C4-2B (cell line): Measurements from ENCODE around the gene CDK14.

Source experiments
- H3K27ac ChIP-seq: fragments of 450-650 bp; 2 replicates; pipeline ENCODE4 v1.5.1; 2017
- ZFX ChIP-seq: fragments of 450-650 bp; IDR thresholded peaks from 2 replicates; pipeline ENCODE4 v1.6.1; 2017
- TF ChIP-seq, protein P1 (sequence below): fragments of 450-650 bp; conservative IDR thresholded peaks from 2 replicates; pipeline ENCODE4 v1.5.1; 2017; ENCODE audit warnings: mild to moderate bottlenecking

Gene CDK14

DNA sequence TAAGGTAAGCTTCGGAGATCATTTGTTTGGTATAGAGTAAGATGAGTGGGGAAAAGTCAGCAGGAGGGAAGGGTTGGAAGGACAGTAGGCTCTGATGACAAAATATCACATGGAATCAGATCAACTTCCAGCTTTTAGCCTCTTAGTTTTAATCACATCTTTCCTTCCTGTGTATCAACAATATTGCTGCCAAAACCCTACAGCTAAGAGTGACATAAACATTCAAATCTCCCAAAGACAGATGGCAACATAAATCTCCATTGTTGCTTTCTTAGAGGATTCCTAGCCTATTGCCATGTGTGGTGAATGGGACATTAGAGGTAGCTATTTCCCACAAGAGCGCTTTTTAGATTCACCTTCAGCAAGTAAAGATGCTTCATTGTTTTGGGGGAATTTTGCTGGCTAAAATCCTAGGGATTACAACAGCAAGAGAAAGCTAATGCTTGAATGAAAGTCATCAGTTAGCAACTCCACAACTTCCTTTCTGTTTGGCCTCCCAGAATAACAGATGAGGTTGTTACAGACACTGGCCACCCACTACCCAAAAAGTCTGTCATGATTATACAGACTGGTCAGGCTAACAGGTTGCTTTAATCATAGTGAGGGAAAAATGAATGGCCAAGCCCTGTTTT, 632.9 kb downstream of the CDK14 start:
- TF ChIP-seq, protein P1, sequence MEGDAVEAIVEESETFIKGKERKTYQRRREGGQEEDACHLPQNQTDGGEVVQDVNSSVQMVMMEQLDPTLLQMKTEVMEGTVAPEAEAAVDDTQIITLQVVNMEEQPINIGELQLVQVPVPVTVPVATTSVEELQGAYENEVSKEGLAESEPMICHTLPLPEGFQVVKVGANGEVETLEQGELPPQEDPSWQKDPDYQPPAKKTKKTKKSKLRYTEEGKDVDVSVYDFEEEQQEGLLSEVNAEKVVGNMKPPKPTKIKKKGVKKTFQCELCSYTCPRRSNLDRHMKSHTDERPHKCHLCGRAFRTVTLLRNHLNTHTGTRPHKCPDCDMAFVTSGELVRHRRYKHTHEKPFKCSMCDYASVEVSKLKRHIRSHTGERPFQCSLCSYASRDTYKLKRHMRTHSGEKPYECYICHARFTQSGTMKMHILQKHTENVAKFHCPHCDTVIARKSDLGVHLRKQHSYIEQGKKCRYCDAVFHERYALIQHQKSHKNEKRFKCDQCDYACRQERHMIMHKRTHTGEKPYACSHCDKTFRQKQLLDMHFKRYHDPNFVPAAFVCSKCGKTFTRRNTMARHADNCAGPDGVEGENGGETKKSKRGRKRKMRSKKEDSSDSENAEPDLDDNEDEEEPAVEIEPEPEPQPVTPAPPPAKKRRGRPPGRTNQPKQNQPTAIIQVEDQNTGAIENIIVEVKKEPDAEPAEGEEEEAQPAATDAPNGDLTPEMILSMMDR = no peak
- no peak for TF ChIP-seq ZFX

DNA sequence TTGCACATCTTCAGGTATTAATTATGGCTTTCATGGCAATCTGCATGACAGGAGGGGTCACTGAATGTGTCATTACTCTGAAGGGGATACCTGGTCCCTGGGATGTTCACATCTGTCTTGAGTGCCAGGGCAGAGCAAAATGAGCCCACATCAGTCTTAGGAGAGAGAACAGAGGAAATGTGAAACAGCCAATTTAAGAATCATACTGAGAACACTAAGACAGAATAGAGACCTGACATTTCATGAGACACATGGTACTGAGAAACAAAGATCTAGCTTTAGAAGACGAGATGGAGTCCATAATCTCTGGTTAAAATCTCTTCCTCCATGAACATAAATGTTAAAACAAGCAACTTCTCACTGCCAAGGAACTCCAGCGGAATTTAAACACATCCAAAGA, 634.0 kb downstream of the CDK14 start:
- no peak overlapping the region for H3K27ac ChIP-seq
- TF ChIP-seq, protein P1 = no peak
- TF ChIP-seq ZFX = no peak

More for the DNA sequence above, 632.9 kb downstream of the CDK14 start:
- H3K27ac ChIP-seq = no peak overlapping the region

DNA sequence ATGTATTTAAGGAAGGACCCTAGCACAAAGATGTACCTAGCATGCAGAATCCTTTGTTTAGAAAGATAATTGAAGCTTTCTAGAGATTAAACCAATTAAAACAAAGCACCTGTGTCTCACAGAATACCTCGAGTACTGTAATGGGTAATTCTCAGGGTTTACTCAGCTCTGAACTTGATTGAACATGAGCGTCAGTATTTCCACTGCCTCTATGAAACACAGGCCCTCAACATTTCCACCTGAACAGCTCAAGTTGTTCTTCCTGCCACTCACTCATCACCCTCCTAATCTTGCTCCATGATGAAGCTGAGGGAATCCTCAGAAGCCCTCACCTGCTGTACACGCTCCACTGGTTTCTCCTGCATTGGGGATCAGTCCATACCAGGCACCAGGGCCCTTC, 634.4 kb downstream of the CDK14 start:
- TF ChIP-seq, protein P1 = no peak
- TF ChIP-seq ZFX = no peak
- no peak overlapping the region for H3K27ac ChIP-seq

DNA sequence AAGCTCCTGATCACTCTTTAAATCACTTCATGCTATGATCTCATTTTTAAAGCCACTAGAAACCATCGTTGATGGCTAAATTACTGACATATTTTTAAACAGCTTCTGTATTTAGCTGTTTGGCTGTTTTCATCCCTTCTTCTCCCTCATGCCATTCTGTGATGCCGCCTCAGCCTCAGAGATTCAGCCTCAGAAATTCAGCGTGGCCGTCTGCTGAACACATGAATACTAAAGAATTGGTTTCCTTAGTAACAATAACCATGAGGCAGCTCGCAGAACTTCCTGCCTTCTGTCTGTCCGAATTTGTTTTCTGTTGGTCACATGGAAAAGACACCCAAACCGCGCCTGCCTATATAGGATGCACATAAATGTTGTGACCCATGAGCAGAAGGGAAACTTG, 637.1 kb downstream of the CDK14 start:
- TF ChIP-seq ZFX = no peak
- TF ChIP-seq, protein P1 = no peak
- H3K27ac ChIP-seq = no peak overlapping the region

DNA sequence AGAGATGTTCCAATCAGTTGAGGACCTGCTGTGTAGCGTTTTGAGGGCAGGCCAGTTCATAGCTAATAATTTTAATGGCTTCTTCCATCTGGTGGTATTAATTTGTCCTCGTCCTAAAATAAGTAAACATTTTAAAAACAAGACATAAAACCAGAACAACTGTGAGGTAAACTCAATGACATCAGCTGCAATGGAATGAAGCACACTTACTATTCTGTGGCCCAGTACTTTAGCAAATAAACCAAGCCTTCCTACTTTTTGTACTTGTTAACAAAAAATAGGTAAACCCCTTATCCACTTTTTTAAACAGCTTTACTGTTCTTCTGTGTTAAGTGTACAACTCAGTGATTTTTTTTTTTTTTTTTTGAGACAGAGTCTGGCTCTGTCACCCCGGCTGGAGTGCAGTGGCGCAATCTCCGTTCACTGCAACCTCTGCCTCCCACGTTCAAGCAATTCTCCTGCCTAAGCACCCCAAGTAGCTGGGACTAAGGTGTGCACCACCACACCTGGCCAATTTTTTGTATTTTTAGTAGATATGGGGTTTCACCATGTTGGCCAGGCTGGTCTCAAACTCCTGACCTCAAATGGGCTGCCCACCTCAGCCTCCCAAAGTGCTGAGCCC, 639.2 kb downstream of the CDK14 start:
- no peak overlapping the region for H3K27ac ChIP-seq
- TF ChIP-seq, protein P1 = no peak
- no peak for TF ChIP-seq ZFX

DNA sequence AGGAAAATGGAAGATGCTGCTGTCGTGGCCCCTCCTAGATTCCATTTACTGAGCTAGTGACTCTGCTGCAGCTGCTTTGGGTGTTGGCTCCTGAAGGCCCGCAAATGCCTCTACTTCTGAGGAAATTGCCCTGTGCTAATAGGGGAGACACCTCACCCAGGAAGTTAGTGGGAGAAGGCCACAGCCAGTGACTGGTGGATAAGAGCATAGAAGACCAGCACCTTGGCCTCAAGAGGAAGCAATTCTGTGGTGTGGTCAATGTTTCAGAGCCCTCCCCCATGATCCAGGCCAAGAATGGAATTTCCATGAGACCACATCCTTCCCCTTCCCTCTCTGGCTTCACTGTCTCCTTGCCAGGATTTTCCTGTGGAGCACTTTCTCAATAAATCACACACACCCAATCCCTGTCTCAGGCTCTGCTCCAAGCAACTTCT, 643.1 kb downstream of the CDK14 start:
- no peak overlapping the region for H3K27ac ChIP-seq
- TF ChIP-seq ZFX = no peak
- TF ChIP-seq, protein P1 = no peak

DNA sequence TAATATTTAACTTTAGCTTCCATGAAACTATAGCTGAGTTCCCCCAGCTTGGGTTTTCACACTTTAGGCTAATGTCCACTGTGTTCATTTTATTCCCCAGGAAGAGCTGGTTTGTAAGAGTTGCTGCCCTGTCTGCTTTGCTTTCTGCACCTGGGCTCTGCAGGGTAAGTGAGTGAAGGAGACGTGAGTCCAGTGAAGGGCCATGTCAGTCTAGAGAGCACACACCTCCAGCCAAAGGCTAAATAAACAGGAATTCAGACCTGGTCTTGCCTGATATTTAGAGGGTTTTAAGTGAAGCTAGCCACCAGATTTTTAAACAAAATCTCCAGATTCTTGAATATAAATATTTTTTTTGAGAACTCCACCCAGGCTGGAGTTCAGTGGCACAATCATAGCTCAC, 643.7 kb downstream of the CDK14 start:
- TF ChIP-seq, protein P1 = no peak
- no peak for TF ChIP-seq ZFX
- no peak overlapping the region for H3K27ac ChIP-seq
